Naive thymus-derived CD4-positive, alpha-beta T cell (primary cell): ENCODE measurements around the gene CYTL1. TPM values are rescaled to one million over a fixed set of nuclear protein-coding genes. Genes with fewer than 3 reads are reported as not detected.
A peak's percentile ranks its signal among the peaks of the same experiment; 100 is the strongest.

Experiments
- ATAC-seq: fragments of 150-1000 bp; cut with Tn5 transposase; 2 replicates; pipeline ENCODE4 v1.10.0; 2021; ENCODE audit warnings: mild to moderate bottlenecking, moderate library complexity
- CTCF ChIA-PET: fragments of 350-600 bp; sonication (Branson Sonifier 250); formaldehyde crosslinking; loops from one replicate; lab custom pipeline; 2021; ENCODE audit warnings: antibody characterized with exemption; lab: Charles Lee
- POLR2A ChIA-PET: fragments of 350-600 bp; sonication (Branson Sonifier 250); formaldehyde crosslinking; loops from one replicate; lab custom pipeline; 2021; ENCODE audit warnings: antibody characterized with exemption, inconsistent platforms; lab: Charles Lee
- DNase-seq, 9 donors: peaks; one replicate each; pipeline versions ENCODE4 v3.0.0 to v3.0.0-alpha.2; 2020 to 2022; ENCODE audit warnings: mixed read lengths in 1 of 9
- H3K27ac ChIP-seq: one replicate; pipeline ENCODE4 v1.7.0; 2013; ENCODE audit warnings: mild to moderate bottlenecking, low read depth, low read length, moderate library complexity
- H3K27me3 ChIP-seq, 2 donors: one replicate each; pipeline ENCODE4 v1.7.0; 2013; ENCODE audit warnings: low read length in 2 of 2, mild to moderate bottlenecking in 2 of 2, moderate library complexity in 2 of 2; ENCODE audit not compliant: control insufficient read depth in 2 of 2, insufficient read depth in 2 of 2
- H3K36me3 ChIP-seq, 3 experiments: 1 replicate in 2 of 3; 2 replicates in 1 of 3; pipeline ENCODE4 v1.7.0; 2013; ENCODE audit warnings: low read length in 3 of 3, mild to moderate bottlenecking in 3 of 3, moderate library complexity in 1 of 3; ENCODE audit not compliant: insufficient read depth in 3 of 3, control insufficient read depth in 2 of 3
- H3K4me1 ChIP-seq, 2 donors: one replicate each; pipeline ENCODE4 v1.7.0; 2013; ENCODE audit warnings: low read length in 2 of 2, mild to moderate bottlenecking in 2 of 2, moderate library complexity in 1 of 2; ENCODE audit not compliant: control insufficient read depth in 2 of 2, insufficient read depth in 2 of 2
- H3K4me3 ChIP-seq: 2 replicates; pipeline ENCODE4 v1.7.0; 2013; ENCODE audit warnings: mild to moderate bottlenecking, low read length
- H3K9me3 ChIP-seq, 3 experiments: 1 replicate in 2 of 3; 2 replicates in 1 of 3; pipeline ENCODE4 v1.7.0; 2013; ENCODE audit warnings: low read length in 3 of 3; ENCODE audit not compliant: control insufficient read depth in 2 of 3
- H3K27ac Mint-ChIP-seq, 9 donors: one replicate each; pipeline ENCODE4 v1.8.0; 2020 to 2022; ENCODE audit warnings: mixed read lengths in 9 of 9, mild to moderate bottlenecking in 8 of 9, moderate library complexity in 5 of 9, inconsistent platforms in 2 of 9
- H3K27me3 Mint-ChIP-seq, 5 donors: one replicate each; pipeline ENCODE4 v1.8.0; 2021 to 2022; ENCODE audit warnings: mixed read lengths in 5 of 5, mild to moderate bottlenecking in 1 of 5
- H3K36me3 Mint-ChIP-seq, 5 donors: one replicate each; pipeline ENCODE4 v1.8.0; 2020 to 2022; ENCODE audit warnings: mixed read lengths in 5 of 5, mild to moderate bottlenecking in 3 of 5, inconsistent platforms in 1 of 5
- H3K4me1 Mint-ChIP-seq, 7 donors: one replicate each; pipeline ENCODE4 v1.8.0; 2020 to 2022; ENCODE audit warnings: mixed read lengths in 7 of 7, mild to moderate bottlenecking in 3 of 7, inconsistent platforms in 1 of 7
- H3K4me3 Mint-ChIP-seq, 10 donors: one replicate each; pipeline ENCODE4 v1.8.0; 2020 to 2022; ENCODE audit warnings: mild to moderate bottlenecking in 10 of 10, mixed read lengths in 10 of 10, moderate library complexity in 6 of 10, inconsistent platforms in 2 of 10
- H3K9me3 Mint-ChIP-seq, 11 donors: one replicate each; pipeline ENCODE4 v1.8.0; 2020 to 2022; ENCODE audit warnings: mixed read lengths in 11 of 11, mild to moderate bottlenecking in 4 of 11, inconsistent platforms in 1 of 11, moderate library complexity in 1 of 11
- intact Hi-C, 2 donors: fragments of 100-400 bp; cut with micrococcal nuclease; formaldehyde crosslinking; loops; one replicate each; pipeline ENCODE4 v1.15.1; 2023
- polyA plus RNA-seq, 2 donors: library from polyadenylated mRNA; unstranded; fragments of 300-500 nt; fragmentation: Illumina TruSeq; gene quantifications; one replicate each; pipeline ENCODE4 v1.2.3, GENCODE V29; 2021
- total RNA-seq, 6 experiments: library from RNA in 5 of 6; stranded (reverse) in 5 of 6; gene quantifications; 1 replicate in 5 of 6; 2 replicates in 1 of 6; pipeline ENCODE4 v1.2.3 and lab custom pipeline; 2021 to 2026

The CYTL1 gene
- total and polyA plus RNA-seq, 7 experiments from 2014 or later: 1.6 TPM; not detected in 6

DNA sequence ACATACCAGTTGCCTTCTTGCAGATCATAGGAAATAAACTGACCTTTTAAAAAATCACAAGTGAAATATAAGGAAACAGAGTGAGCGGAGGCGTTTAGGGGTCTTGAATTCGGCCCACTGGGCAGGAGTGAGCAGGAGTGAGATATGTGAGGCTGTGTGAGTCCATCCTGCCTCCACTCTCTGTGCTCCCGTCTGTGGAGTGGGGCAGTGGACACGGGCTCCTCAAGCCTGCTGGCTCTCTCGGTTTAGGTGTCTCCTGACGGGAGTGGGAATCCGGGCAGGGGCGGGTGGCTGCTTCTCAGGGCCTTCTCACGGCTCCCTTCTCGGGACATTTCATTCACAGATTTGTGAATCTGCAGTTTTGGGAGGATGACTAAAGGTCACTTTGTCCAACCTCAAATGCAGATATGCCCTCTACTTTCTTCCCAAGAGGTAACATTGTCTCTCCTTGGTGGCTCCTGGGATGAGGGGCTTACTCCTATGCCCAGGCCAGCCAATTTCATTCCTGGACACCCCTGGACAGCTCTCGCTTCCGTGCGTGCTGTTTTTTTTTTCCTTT lies 27.6 kb downstream of the CYTL1 start:
- Histone ChIP-seq H3K27ac (no peak overlapping the region), H3K4me3 (no peak overlapping the region), H3K36me3 (no peaks in the 10 kb centered on the region), H3K4me1 (no peaks in the 10 kb centered on the region), H3K9me3 (no peaks in the 10 kb centered on the region), H3K27me3 (no peaks in the 10 kb centered on the region)
- POLR2A ChIA-PET: no interaction called here
- Mint-ChIP-seq H3K9me3 (no peaks in the 10 kb centered on the region), H3K4me1 (peaks cover 0 to 3% (median 0%) of the 10 kb centered on the region in 7 donors), H3K27me3 (peaks cover 0 to 25% (median 16%) of the 10 kb centered on the region in 5 donors), H3K4me3 (no peak overlapping the region), H3K27ac (no peak overlapping the region), H3K36me3 (no peaks in the 10 kb centered on the region)
- DNase-seq: no peak
- intact Hi-C loops: no loop called here
- no peak for ATAC-seq
- CTCF ChIA-PET: no interaction called here

DNA sequence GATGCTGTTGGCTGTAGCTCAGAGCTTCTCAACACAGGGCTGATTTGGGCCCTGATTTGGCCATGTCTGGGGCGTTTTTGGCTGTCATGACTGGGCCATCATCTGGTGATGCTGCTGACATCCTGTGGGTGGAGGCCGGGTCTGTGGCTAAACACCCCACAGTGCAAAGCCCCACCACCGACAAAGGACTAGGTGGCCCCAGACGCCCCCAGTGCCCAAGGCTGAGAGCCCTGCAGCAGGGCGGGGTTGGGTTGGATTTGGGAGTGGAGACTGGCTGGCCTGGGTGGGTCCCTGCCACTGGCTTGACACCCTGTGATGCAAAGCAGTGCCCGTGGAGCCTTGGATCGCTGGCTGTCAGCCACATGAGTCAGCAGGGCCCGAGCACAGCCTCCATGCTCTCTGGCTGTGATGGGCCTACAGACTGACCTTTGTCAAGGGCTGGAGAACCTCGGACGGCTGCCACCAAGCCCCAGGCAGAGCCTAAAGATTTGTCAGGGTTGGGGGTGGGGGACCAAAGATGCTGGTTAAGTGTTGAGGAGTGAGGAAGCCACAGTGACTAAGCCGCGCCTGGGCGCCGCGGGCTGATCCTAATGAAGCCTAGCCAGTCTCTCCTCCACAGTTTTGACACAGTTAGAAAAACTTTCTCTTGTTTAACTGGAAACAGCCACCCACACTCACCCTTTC lies 28.3 kb downstream of the CYTL1 start:
- no peaks in the 10 kb centered on the region for H3K9me3 Mint-ChIP-seq
- intact Hi-C loops: no loop called here
- CTCF ChIA-PET: no interaction called here

DNA sequence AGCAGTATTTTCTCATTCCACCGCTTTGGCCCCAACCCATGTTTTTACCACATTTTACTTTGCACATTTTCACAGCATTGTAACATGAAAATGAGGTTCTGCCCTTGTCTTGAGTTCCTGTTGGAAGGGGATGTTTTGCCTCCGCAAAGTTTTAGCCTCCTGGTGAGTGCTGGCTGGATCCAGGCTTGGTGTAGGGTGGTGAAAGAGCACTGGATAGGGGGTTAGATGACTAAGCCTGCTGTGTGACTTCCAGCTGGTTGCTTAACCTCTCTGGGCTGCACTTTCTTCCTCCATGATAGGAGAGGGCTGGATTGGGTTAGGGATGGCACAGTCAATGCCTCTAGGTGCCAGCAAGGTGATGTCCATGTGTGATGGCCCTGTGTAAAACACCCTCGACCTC lies 28.9 kb downstream of the CYTL1 start:
- Histone ChIP-seq H3K4me1 (no peaks in the 10 kb centered on the region), H3K27ac (no peak overlapping the region), H3K36me3 (no peaks in the 10 kb centered on the region), H3K9me3 (no peaks in the 10 kb centered on the region), H3K4me3 (no peak overlapping the region), H3K27me3 (no peaks in the 10 kb centered on the region)
- ChIA-PET POLR2A (no interaction called here), CTCF (no interaction called here)
- no peak for DNase-seq
- Mint-ChIP-seq H3K27me3 (peaks cover 0 to 22% (median 16%) of the 10 kb centered on the region in 5 donors), H3K4me1 (peaks cover 0 to 3% (median 0%) of the 10 kb centered on the region in 7 donors), H3K9me3 (no peaks in the 10 kb centered on the region), H3K27ac (no peak overlapping the region), H3K36me3 (no peaks in the 10 kb centered on the region), H3K4me3 (no peak overlapping the region)
- ATAC-seq: no peak
- intact Hi-C loops: no loop called here

More for the DNA sequence above, 28.3 kb downstream of the CYTL1 start:
- no peak overlapping the region for H3K27ac Mint-ChIP-seq
- no peaks in the 10 kb centered on the region for H3K36me3 ChIP-seq
- H3K27me3 ChIP-seq: no peaks in the 10 kb centered on the region
- POLR2A ChIA-PET: no interaction called here
- H3K4me1 ChIP-seq: no peaks in the 10 kb centered on the region
- DNase-seq (no peak), ATAC-seq (peak; percentile 28)
- peaks cover 0 to 23% (median 16%) of the 10 kb centered on the region in 5 donors for H3K27me3 Mint-ChIP-seq
- no peak overlapping the region for H3K27ac ChIP-seq
- H3K4me3 ChIP-seq: no peak overlapping the region
- no peak overlapping the region for H3K4me3 Mint-ChIP-seq
- H3K36me3 Mint-ChIP-seq: no peaks in the 10 kb centered on the region
- H3K4me1 Mint-ChIP-seq: peaks cover 0 to 3% (median 0%) of the 10 kb centered on the region in 7 donors
- no peaks in the 10 kb centered on the region for H3K9me3 ChIP-seq

DNA sequence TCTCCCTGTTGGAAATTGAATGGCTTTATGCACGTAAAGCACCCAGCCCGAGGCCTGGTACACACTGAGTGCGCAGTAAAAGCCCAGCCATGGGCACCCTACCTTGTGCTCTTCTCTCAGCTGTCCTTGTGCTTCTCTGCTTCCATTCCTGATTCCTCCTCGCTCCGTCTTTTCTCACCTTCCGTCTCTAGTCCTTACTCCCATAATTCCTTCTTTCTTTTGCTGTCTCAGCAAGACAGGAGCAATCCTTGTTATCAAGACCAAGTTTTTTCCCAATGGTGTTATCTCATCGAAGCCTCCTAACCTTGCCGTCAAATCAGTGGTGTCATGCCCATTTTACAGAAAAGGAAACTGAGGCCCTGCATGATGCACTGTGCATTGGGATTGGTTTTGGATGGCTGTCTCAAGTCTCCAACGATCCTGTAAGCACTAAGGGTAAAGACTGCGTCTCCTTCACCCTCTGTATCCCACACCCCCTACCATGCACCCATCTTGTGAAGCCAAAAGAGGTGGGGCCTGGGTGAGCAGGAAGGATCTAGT lies 30.1 kb downstream of the CYTL1 start:
- DNase-seq (no peak), ATAC-seq (no peak)
- H3K9me3 ChIP-seq: no peaks in the 10 kb centered on the region
- ChIA-PET POLR2A (no interaction called here), CTCF (no interaction called here)
- H3K27ac ChIP-seq: no peak overlapping the region
- H3K4me3 Mint-ChIP-seq: no peak overlapping the region
- H3K36me3 Mint-ChIP-seq: no peaks in the 10 kb centered on the region
- no peak overlapping the region for H3K4me3 ChIP-seq
- H3K4me1 Mint-ChIP-seq: no peaks in the 10 kb centered on the region
- peaks cover 0 to 2% (median 0%) of the 10 kb centered on the region in 11 donors for H3K9me3 Mint-ChIP-seq
- no peak overlapping the region for H3K27ac Mint-ChIP-seq
- no peaks in the 10 kb centered on the region for H3K36me3 ChIP-seq
- H3K27me3 ChIP-seq: no peaks in the 10 kb centered on the region
- peaks cover 0 to 13% (median 6%) of the 10 kb centered on the region in 5 donors for H3K27me3 Mint-ChIP-seq
- intact Hi-C loops: no loop called here
- no peaks in the 10 kb centered on the region for H3K4me1 ChIP-seq

DNA sequence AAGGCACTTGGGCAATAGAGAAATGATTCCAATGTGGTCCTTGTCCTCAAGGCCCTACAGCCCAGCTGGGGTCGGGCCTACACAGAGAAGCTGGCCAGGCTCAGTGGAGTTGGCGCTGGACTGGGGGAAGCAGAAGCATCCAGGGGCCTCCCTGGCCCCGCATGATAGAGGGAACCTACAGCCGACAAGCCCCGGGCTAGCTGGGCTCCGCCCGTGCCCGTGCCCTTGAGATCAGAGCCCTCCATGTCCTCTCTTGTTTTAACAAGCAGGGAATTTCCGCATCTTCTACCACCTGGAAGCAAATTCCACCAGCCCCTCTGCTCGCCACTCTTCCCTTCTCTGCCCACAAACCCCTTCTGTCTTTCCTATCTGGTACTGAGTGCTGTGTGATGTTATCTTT lies 31.6 kb downstream of the CYTL1 start:
- CTCF ChIA-PET: no interaction called here
- H3K4me3 ChIP-seq: no peak overlapping the region
- no peak overlapping the region for H3K27ac ChIP-seq
- H3K9me3 ChIP-seq: no peaks in the 10 kb centered on the region
- Mint-ChIP-seq H3K27ac (no peak overlapping the region), H3K4me3 (no peak overlapping the region), H3K36me3 (no peaks in the 10 kb centered on the region), H3K4me1 (no peaks in the 10 kb centered on the region), H3K9me3 (peaks cover 0 to 2% (median 0%) of the 10 kb centered on the region in 11 donors), H3K27me3 (peaks cover 0 to 17% (median 0%) of the 10 kb centered on the region in 5 donors)
- no peaks in the 10 kb centered on the region for H3K27me3 ChIP-seq
- H3K4me1 ChIP-seq: no peaks in the 10 kb centered on the region
- DNase-seq: no peak
- POLR2A ChIA-PET: no interaction called here
- H3K36me3 ChIP-seq: no peaks in the 10 kb centered on the region
- ATAC-seq: no peak
- intact Hi-C loops: no loop called here

DNA sequence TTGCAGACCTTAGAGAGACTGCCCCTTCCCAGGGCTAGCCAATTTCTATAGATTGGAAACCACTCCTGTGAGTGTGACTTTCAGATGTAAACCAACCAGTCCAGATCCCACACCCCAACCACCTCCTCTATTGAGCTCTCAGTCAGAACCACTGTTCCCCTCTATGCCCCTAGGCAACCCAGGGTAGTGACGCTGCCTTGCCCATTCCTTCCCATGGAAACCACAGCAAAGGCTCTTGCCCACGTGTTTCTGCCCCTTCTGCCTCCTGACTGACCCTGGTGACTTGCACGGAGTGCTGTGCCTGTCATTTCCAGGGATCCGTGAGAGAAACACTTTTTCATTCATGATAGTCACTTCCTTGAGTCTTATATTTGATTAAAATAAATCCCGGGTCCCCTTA lies 32.4 kb downstream of the CYTL1 start:
- H3K4me3 Mint-ChIP-seq: no peak overlapping the region
- H3K27ac ChIP-seq: no peak overlapping the region
- H3K4me1 ChIP-seq: no peaks in the 10 kb centered on the region
- intact Hi-C loops: no loop called here
- no peak for DNase-seq
- H3K36me3 Mint-ChIP-seq: no peaks in the 10 kb centered on the region
- POLR2A ChIA-PET: no interaction called here
- H3K27ac Mint-ChIP-seq: no peak overlapping the region
- ATAC-seq: no peak
- H3K27me3 ChIP-seq: no peaks in the 10 kb centered on the region
- no peak overlapping the region for H3K4me3 ChIP-seq
- no peaks in the 10 kb centered on the region for H3K9me3 ChIP-seq
- H3K36me3 ChIP-seq: no peaks in the 10 kb centered on the region
- H3K4me1 Mint-ChIP-seq: no peaks in the 10 kb centered on the region
- peaks cover 0 to 17% (median 0%) of the 10 kb centered on the region in 5 donors for H3K27me3 Mint-ChIP-seq
- H3K9me3 Mint-ChIP-seq: peaks cover 0 to 2% (median 0%) of the 10 kb centered on the region in 11 donors
- CTCF ChIA-PET: no interaction called here

DNA sequence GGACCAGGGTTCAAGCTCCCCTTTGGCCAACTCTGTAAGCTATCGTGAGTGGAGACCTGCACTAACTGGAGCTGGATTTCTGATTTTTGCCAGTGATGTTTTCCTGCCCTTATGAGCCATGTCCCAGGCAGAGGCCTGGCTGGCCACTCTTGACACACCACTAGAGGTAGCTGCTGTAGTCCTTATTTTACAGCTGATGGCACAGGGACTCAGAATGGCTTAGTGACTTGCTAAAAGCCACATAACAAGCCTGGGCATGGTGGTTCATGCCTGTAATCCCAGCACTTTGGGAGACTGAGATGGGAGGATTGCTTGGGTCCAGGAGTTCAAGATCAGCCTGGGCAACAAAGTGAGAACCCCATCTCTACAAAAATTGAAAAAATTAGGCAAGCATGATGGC lies 33.4 kb downstream of the CYTL1 start:
- ATAC-seq (no peak), DNase-seq (no peak)
- peak overlapping the region in 1 of 9 donors; percentile 47 for H3K27ac Mint-ChIP-seq
- Histone ChIP-seq H3K9me3 (no peaks in the 10 kb centered on the region), H3K27me3 (no peaks in the 10 kb centered on the region), H3K4me1 (no peaks in the 10 kb centered on the region), H3K4me3 (no peak overlapping the region), H3K27ac (no peak overlapping the region), H3K36me3 (no peaks in the 10 kb centered on the region)
- CTCF ChIA-PET: no interaction called here
- no peaks in the 10 kb centered on the region for H3K4me1 Mint-ChIP-seq
- intact Hi-C loops: no loop called here
- H3K36me3 Mint-ChIP-seq: no peaks in the 10 kb centered on the region
- no peak overlapping the region for H3K4me3 Mint-ChIP-seq
- POLR2A ChIA-PET: no interaction called here
- H3K9me3 Mint-ChIP-seq: peaks cover 0 to 2% (median 0%) of the 10 kb centered on the region in 11 donors
- H3K27me3 Mint-ChIP-seq: peaks cover 0 to 17% (median 0%) of the 10 kb centered on the region in 5 donors
